HPDE6-E6E7 (cell line): ENCODE measurements around the gene MED13.
"Not testable (repeated sequence)": the region's sequence is repeated elsewhere in the genome, so short reads cannot be mapped to it uniquely, and the experiment has no call there.

Experiments used
- DNase-seq: peaks from one replicate; pipeline ENCODE4 v3.0.0; 2011; ENCODE audit warnings: missing footprints; ENCODE audit errors: extremely low spot score

MED13 gene

DNA sequence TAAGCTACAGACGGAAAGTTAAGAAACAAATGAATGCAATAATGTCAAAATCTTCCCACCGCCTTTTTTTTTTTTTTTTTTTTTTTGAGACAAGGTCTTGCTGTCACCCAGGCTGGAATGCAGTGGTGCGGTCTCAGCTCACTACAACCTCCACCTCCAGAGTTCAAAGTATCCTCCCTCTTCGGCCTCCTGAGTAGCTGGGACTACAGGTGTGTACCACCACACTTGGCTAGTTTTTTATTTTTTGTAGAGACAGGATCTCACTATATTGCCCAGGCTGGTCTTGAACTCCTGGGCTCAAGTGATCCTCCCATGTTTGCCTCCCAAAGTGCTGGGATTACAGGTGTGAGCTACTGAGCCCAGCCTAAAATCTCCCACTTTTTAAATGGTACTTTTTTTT lies 66.5 kb downstream of the MED13 start:
- DNase-seq, result not testable (repeated sequence)

DNA sequence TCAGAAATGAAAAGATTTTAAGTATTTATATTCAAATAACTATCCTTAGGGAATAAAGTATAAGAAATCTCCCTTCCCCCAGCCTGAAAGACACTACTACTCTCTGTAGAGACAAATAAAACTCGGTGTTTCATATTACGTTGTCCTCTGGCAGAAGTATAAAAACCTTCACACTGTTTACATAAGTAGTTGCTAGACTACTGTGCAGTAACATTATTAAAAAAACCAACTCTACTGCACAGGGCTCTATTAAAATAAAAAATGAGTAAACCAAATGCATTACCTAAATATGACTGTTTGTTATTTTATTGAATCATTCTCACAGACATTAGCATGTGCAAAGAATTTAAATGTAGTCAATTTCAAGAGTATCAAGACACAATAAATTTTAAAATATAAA lies 67.4 kb downstream of the MED13 start:
- DNase-seq, result no peak

GRCh38 chr17:61996916-61997605 lies 68.0 kb downstream of the MED13 start:
- no peak for DNase-seq

- DNase-seq, result no peak
These were observed 75.6 kb downstream of the MED13 start for GRCh38 chr17:61989509-61989908.

- DNase-seq, result no peak
These were observed 78.2 kb downstream of the MED13 start for GRCh38 chr17:61986898-61987297.

DNA sequence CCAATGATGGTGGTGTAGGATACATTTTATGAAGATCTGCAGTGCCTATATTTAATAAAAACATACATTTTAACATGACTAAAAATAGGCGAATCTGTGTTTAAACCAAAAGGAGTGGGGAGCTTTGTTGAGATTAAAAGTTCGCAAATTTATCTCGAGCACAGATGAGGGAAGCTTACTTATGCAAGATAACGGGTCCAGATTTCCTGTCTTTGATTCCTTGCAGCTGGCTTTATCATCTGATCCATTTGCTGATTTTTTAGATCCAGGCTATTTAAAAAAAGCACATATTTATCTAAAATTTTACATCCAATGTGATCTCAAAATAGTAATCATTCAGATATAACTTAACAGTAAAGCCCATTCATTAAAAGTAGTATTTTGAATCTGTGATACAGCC lies 80.3 kb downstream of the MED13 start:
- DNase-seq, result no peak

DNA sequence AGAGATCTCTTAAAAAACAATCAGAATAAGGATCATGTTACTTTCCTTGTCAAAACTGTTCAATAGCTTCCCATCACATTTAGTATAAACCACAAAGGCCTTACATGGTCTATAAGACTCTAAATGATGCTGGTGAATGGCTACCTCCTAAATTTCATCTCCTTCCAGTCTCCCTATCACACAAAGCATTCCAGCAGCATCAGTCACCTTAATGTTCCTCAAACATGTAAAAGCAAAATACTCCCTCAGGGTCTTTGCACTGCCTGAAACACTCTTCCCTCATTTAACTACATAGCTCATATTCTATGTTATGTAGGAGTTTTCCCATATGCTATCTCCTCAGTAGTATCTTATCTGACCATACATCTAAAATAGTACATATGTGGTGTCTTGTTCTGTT lies 83.8 kb downstream of the MED13 start:
- no peak for DNase-seq

GRCh38 chr17:61980535-61980934 lies 84.5 kb downstream of the MED13 start:
- DNase-seq, result no peak

DNA sequence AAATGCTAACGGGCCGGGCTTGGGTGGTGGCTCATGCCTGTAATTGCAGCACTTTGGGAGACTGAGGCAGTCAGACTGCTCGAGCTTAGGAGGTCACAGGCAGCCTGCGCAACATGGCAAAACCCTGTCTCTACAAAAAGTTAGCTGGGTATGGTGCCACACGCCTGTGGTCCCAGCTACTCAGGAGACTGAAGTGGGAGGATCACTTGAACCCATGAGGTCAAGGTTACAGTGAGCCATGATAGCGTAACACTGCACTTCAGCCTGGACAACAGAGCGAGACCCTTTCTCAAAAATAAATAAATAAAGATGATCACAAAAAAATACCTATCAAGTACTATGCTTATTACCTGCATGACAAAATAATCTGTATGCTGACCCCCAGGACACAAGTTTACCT lies 91.0 kb downstream of the MED13 start:
- DNase-seq, result no peak

- no peak for DNase-seq
These were observed 92.8 kb downstream of the MED13 start for GRCh38 chr17:61972311-61972710.

DNA sequence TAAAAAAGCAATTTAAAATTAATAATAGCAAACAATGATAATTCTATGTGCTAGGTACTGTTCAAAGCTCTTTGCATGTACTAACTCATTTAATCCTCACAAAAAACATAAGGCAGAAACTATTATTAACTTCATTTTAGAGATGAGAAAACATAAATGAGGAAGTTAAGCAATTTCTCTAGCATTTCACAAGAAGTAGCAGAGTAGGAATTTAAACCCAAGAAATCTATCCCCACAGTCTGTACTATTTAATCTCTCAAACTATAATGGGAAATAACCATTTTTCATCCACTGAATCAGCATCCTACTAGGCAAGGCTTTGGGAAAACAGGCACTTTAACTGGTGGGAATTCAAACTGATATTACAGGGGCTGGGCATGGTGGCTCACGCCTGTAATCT lies 95.0 kb downstream of the MED13 start:
- no peak for DNase-seq

GRCh38 chr17:61968757-61969156 lies 96.3 kb downstream of the MED13 start:
- no peak for DNase-seq

- no peak for DNase-seq
These were observed 97.3 kb downstream of the MED13 start for GRCh38 chr17:61967729-61968128.

- DNase-seq, result no peak
These were observed 98.9 kb downstream of the MED13 start for GRCh38 chr17:61966191-61966590.

DNA sequence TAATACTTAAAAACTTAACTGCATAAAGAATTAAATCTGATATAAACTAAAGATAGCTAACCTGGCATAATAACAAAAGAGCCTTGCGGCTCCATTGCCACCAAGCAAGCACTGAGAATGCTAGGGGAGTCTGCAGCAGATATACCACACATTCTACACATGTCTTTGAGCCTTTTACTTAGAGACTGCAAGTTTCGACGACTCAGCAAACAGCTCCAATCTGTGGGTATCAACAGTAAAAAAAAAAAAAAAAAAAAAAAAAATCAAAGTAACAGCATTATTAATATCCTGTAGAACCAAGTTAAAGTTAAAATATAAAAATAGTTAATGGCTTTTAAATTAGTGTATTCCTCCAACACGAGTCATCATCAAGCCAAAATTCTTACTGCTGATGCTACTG lies 109.5 kb downstream of the MED13 start:
- DNase-seq, result no peak

DNA sequence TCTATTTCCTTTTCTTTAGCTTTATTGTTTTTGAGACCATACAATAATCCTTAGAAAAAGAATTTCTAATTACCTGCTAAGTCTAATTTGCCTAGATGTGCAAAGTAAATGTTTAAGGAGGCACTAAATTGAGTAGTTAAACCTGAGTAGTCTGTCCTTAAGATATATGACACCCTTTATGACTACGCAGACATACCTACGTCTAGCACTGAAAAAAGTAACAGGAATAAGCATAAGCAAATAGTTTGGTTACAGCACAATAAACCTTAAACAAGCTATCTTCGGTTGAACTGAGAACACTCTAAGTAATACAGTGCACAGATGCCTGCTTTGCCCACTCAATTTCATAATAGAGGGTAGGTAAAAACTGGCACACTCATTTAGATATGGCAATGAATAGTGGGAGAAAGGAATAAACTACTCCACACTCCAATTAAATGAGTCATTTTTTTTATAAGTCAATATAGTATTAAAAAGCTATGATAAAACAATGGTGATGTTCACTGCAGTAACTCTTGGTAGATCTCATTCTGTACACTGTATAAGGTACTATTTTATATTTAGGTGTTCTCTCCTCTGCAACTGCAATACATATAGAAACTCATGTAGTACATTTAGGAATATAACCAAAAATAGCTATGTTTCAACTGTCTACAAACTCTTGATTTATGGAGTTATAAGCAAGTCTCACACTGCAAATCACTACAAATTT lies 117.6 kb downstream of the MED13 start:
- no peak for DNase-seq

- DNase-seq, result no peak
These were observed 118.7 kb downstream of the MED13 start for GRCh38 chr17:61946359-61946758.

- no peak for DNase-seq
These were observed 122.0 kb downstream of the MED13 start for GRCh38 chr17:61943117-61943516.

- no peak for DNase-seq
These were observed 123.0 kb downstream of the MED13 start for GRCh38 chr17:61942085-61942484.

GRCh38 chr17:61928101-61928436 lies 137.0 kb downstream of the MED13 start:
- no peak for DNase-seq

DNA sequence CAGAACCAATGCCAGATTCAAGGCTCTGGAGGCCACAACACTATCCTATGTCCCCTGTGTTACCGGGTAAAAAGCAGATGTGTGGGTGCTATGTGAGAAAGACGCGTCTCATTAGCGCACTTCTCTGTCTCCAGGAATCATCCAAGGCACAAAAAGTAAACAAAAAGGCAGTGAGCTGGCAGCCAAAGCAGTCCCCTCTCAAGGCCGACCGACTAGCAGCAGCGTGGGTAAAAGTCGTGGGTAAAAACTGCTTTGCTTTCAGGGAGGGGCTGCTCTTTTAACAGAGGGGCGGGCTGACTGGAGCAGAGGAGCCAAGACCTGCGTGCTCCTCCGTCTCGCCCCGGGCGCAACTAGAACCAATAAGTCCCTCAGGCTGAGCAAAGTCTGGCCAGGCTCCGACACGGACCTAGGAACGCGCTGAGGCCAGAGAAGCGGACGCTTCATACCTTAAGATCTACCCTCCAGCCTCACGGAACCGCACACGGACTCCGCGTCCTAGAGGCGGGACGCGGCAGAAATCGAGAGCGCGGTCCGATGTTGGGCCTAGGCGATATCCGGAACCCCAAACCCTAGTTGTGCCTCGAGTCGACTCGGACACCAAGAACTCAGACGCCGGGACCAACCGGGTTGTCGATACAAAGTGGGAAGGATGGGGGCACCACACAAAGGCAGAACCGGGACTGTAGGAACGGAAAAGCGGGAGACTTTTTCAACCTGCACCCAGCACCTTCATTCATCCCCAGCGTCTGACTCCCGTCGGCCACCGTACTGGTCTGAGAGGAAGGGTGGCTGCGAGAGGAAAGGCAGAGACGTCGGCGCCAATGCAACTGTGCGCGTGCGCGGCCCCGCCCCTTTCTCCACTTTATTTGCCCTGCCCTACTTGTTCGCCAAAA lies 137.6 kb downstream of the MED13 start, which contains the start of gene INTS2:
TSS of gene INTS2 (minus strand) at position 775 of the 893 bp plus-strand sequence. CDS start 1,338 bp downstream, outside the sequence.
- peak; percentile 94 for DNase-seq

DNA sequence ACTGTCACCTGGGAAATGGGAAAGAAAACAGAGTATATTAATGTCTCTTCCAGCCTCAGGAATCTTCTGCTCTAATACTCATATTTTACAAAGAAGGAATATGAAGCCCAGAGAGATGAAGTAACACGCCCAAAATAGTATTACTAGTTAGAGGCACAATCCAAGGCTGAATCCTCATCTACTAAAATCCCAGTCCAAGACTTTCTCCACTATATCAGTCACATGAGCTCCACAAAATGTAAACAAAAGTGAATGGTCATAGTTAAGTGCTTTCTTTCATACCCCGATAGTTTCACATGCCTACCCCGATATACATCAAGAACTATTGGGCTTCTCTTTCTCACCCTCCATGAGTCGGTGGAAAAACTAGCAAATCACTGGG lies 138.3 kb downstream of the MED13 start:
- no peak for DNase-seq

- DNase-seq, result not testable (repeated sequence)
These were observed 149.9 kb downstream of the MED13 start for GRCh38 chr17:61915162-61915561.
